KOPT-K1 (cell line): ENCODE data around the gene PLEKHA1.

Experiments used
- H3K27ac ChIP-seq: fragments of 200-600 bp; sonication (generic); 2 replicates; pipeline ENCODE4 v1.5.1; 2016; ENCODE audit warnings: antibody characterized with exemption, mild to moderate bottlenecking, low read depth, low read length; ENCODE audit not compliant: poor library complexity, severe bottlenecking
- H3K36me3 ChIP-seq: fragments of 200-600 bp; sonication (generic); 2 replicates; pipeline ENCODE4 v1.5.1; 2017; ENCODE audit warnings: antibody characterized with exemption, mild to moderate bottlenecking, low read length, moderate library complexity; ENCODE audit not compliant: insufficient read depth
- H3K9me3 ChIP-seq: fragments of 200-600 bp; sonication (generic); 2 replicates; pipeline ENCODE4 v1.5.1; 2017; ENCODE audit warnings: antibody characterized with exemption, low read length, mild to moderate bottlenecking; ENCODE audit not compliant: insufficient read depth, poor library complexity, severe bottlenecking

PLEKHA1 gene

DNA sequence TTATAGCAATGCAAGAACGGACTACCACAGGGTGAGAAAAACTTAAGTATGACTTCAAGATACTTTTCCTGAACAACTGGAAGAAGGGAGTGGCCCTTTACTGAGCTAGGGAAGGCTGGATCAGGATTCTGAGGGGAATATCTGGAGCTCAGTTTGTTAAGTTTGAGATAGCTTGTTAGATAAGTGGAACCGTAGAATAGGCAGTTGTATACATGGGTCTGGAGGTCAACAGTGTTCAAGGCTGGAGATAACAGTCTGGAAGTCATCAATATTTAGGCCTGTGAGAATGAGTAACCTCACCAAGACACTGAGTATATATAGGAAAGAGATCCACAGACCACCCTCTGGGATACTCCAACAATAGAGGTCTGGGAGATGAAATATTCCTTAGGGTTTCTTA, 7.2 kb downstream of the PLEKHA1 start:
- Histone ChIP-seq H3K36me3 (no peaks in the 10 kb centered on the region), H3K9me3 (no peaks in the 10 kb centered on the region), H3K27ac (no peak overlapping the region)

DNA sequence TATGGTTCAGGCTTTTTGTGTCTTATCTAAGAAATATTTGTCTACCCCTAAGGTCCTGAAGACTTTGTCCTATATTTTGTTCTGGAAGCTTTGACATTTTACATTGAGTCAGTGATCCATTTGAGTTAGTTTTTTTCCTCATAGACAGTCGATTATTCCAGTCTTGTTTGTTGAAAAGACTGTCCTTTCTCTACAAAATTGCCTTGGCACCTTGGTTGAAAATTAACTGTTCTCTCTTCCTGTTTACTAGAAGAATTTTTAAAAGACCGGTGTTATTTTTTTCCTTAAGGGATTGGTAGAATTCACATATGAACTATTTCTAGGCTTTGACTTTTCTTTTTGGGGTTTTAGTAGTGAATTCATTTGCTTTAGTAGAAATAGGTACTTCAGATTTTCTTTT, 12.0 kb downstream of the PLEKHA1 start:
- H3K9me3 ChIP-seq, result no peaks in the 10 kb centered on the region
- H3K27ac ChIP-seq, result no peak overlapping the region
- no peaks in the 10 kb centered on the region for H3K36me3 ChIP-seq

GRCh38 chr10:122387572-122387971, 13.1 kb downstream of the PLEKHA1 start:
- no peaks in the 10 kb centered on the region for H3K36me3 ChIP-seq
- H3K27ac ChIP-seq, result no peak overlapping the region
- no peaks in the 10 kb centered on the region for H3K9me3 ChIP-seq

DNA sequence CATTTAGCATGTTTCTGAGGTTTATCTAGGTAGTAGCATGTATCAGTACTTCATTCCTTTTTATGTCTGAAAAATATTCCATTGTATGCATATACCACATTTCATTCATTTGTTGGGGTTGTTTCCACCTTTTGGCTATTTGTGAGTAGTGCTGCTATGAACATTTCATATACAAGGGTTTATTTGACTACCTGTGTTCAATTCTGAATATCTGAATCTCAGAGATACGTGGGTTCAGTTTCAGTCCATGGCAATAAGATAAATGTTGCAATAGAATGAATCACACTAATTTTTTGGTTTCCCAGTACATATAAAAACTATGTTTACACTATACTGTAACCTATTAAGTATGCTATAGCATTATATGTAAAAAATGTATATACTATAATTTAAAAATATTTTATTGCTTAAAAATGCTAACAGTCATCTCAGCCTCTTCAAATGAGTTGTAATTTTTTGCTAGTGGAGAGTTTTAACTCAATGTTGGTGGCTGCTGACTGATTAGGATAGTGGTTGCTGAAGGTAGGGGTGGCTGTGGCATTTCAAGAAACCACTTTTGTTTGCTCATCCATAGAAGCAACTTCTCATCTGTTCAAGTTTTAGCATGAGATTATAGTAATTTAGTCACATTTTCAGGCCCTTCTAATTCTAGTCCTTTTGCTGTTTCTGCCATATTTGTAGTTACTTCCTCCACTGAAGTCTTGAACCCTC, 13.9 kb downstream of the PLEKHA1 start:
- no peak overlapping the region for H3K27ac ChIP-seq
- H3K9me3 ChIP-seq, result no peaks in the 10 kb centered on the region
- H3K36me3 ChIP-seq, result no peaks in the 10 kb centered on the region

DNA sequence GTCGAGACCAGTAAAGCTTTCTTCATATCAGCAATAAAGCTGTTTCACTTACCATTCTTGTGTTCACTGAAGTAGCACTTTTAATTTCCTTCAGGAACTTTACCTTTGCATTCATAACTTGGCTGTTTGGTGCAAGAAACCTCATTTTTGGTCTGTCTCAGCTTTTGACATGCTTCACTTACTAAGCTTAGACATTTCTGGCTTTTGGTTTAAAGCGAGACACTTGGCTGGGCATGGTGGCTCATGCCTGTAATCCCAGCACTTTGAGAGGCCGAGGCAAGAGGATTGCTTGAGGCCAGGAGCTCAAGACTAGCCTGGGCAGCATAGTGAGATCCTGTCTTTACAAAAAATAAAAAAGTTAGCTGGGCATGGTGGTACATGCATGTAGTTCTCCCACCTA, 15.8 kb downstream of the PLEKHA1 start:
- Histone ChIP-seq H3K27ac (no peak overlapping the region), H3K36me3 (no peaks in the 10 kb centered on the region), H3K9me3 (no peaks in the 10 kb centered on the region)

DNA sequence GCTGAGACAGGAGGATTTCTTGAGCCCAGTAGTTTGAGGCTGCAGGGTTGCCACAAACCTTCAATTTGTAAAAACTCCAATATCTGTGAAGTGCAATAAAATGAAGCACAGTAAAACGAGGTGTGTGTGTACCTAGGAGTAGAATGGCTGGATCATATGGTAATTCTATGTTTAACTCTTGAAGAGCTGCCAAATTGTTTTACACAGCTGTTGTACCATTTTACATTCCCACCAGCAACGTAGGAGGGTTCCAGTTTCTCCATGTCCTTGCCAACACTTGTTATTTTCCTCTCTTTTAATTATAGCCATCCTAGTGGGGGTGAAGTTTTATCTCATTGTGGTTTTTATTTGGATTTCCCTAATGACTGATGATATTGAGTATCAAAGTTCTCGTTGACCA, 16.2 kb downstream of the PLEKHA1 start:
- Histone ChIP-seq H3K9me3 (no peaks in the 10 kb centered on the region), H3K36me3 (no peaks in the 10 kb centered on the region), H3K27ac (no peak overlapping the region)

DNA sequence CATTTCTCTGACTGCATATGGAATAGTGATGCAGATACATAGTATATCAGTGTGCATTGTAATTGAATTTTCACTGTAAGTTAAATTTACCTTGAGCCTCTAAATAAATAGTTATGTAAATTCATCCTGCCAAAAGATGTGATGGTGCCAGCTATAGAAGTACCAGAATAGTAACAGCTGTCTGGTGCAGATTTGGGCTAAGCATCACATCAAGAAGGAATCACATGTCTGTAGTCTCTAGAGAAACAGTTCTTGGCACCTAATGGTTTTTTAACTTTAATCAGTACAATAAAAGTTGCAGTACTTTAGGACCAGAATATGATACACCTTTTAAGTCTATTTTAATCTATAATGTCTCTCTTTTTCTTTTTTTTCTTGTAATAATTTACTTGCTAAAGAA, 17.4 kb downstream of the PLEKHA1 start:
- Histone ChIP-seq H3K27ac (no peak overlapping the region), H3K9me3 (no peaks in the 10 kb centered on the region), H3K36me3 (no peaks in the 10 kb centered on the region)

GRCh38 chr10:122392835-122393234, 18.3 kb downstream of the PLEKHA1 start:
- no peaks in the 10 kb centered on the region for H3K9me3 ChIP-seq
- no peaks in the 10 kb centered on the region for H3K36me3 ChIP-seq
- no peak overlapping the region for H3K27ac ChIP-seq

DNA sequence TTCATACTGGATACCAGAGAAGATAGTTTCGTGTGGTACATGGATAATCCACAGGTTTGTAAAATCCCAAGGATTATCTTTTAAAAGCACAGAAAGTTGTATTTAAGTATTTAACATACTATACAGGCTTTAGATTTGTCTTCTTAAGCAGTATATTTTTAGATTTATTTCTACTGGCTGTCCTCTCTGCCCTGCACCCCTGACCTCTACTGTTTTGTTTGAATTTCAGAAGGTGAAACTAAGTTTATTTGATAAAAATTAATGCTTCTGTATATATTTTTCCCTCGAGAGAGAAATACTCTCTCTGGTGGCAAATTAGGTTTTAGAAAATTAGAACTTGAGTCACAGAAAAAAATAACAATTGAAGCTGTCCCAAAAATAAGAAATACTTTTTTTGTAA, 18.8 kb downstream of the PLEKHA1 start:
- no peaks in the 10 kb centered on the region for H3K9me3 ChIP-seq
- no peaks in the 10 kb centered on the region for H3K36me3 ChIP-seq
- no peak overlapping the region for H3K27ac ChIP-seq

- no peaks in the 10 kb centered on the region for H3K9me3 ChIP-seq
- no peaks in the 10 kb centered on the region for H3K36me3 ChIP-seq
- no peak overlapping the region for H3K27ac ChIP-seq
Measured at GRCh38 chr10:122402548-122403131, 28.1 kb downstream of the PLEKHA1 start.

- Histone ChIP-seq H3K9me3 (no peaks in the 10 kb centered on the region), H3K36me3 (no peaks in the 10 kb centered on the region), H3K27ac (no peak overlapping the region)
Measured at GRCh38 chr10:122404576-122404975, 30.1 kb downstream of the PLEKHA1 start.

DNA sequence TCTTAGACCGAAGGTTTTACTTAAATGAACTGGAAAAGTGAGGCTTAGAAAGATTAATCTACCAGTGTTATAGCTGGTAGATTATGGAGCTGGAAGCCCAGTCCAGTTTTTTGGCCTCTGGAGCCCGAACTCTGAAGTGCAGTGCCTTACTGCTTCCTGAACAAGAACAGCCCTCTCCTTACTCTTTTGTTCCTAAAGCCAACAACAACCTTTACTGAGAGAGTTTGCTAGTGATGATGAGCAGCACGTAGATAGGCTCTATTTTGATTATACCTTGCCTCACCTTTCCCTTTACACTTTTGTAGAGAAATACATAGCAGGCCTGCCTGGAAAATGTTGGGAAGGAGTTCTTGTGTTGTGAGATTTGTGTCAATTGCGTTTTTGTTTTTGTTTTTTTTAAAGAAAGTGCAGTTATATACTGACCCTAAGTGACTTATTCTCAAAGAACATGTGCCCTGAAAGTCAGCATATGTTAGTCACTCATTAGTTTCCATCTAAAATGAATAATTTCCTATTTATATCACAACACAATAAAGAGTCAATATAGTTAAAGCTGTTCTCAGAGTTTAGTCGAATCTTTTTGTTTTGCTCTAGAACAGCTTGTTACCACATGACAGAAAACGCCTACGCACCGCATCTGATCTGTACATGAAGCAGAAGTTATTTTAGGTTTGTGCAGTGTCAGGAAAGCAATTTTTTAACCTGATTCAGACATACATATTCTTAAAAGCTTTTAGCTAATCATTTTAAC, 33.0 kb downstream of the PLEKHA1 start:
- no peaks in the 10 kb centered on the region for H3K9me3 ChIP-seq
- no peak overlapping the region for H3K27ac ChIP-seq
- H3K36me3 ChIP-seq, result no peaks in the 10 kb centered on the region

GRCh38 chr10:122413327-122413726, 38.8 kb downstream of the PLEKHA1 start:
- no peak overlapping the region for H3K27ac ChIP-seq
- no peaks in the 10 kb centered on the region for H3K36me3 ChIP-seq
- H3K9me3 ChIP-seq, result no peaks in the 10 kb centered on the region

DNA sequence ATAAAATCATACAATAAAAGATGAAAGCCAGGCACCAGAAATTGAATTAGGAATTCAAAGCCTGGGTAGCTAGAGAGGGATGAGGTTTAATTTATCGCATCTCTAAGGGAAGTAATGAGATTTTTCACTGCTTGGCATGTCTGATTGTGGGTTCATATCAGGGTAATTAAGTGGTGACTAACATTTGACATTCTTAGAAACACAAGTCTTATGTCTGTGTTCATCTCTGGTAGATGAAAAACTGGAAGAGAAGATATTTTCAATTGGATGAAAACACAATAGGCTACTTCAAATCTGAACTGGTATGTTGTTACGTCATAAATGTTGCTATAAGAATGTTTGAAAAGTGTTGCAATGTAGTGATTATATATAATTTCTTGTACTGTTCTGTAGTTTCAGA, 43.2 kb downstream of the PLEKHA1 start:
- H3K36me3 ChIP-seq, result no peaks in the 10 kb centered on the region
- H3K9me3 ChIP-seq, result no peaks in the 10 kb centered on the region
- no peak overlapping the region for H3K27ac ChIP-seq

DNA sequence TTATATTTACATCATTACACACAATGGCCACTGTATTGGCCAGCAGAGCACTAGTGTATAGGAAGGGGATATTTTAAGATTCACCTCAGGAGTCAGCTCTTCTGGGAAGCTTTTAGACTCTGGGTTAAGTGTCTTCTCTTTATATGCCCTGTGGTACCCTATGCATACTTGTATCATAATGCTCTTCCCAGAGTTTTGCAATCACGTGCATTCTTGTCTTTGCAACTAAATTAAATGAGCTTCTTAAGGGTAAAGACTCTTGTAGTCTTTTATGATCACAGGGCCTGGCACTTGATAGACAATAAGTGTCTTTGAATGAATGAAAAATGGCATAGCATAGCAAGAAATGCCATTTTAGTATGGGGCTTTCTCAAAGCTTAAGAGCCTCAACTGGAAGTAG, 44.5 kb downstream of the PLEKHA1 start:
- no peaks in the 10 kb centered on the region for H3K9me3 ChIP-seq
- no peaks in the 10 kb centered on the region for H3K36me3 ChIP-seq
- no peak overlapping the region for H3K27ac ChIP-seq
